CD4-positive, alpha-beta T cell (primary cell): ENCODE data around the gene RAB17. TPM values are rescaled to one million over a fixed set of nuclear protein-coding genes. Genes with fewer than 3 reads are reported as not detected.

Source experiments
- ATAC-seq: fragments of 200-7000 bp; cut with Tn5 transposase; one replicate; pipeline ENCODE4 v1.10.0; 2022; ENCODE audit warnings: mild to moderate bottlenecking; ENCODE audit not compliant: poor library complexity
- CTCF ChIA-PET: fragments of 350-600 bp; sonication (Branson Sonifier 250); formaldehyde crosslinking; loops from one replicate; lab custom pipeline; 2021; ENCODE audit warnings: antibody characterized with exemption, inconsistent platforms; lab: Charles Lee
- POLR2A ChIA-PET: fragments of 350-600 bp; sonication (Branson Sonifier 250); formaldehyde crosslinking; loops from one replicate; lab custom pipeline; 2021; ENCODE audit warnings: antibody characterized with exemption, inconsistent platforms; lab: Charles Lee
- DNase-seq, 14 experiments: peaks; one replicate each; pipeline ENCODE4 v3.0.0-alpha.2; 2013 to 2020; ENCODE audit warnings: mixed read lengths in 2 of 14
- H3K27ac ChIP-seq, 2 donors: one replicate each; pipeline versions ENCODE4 v1.5.1 to v1.7.0; 2013; ENCODE audit warnings: low read length in 2 of 2, low read depth in 1 of 2, mild to moderate bottlenecking in 1 of 2
- H3K27me3 ChIP-seq, 2 experiments: 1 replicate in 1 of 2; 2 replicates in 1 of 2; pipeline versions ENCODE4 v1.6.1 to v1.7.0; 2013; ENCODE audit warnings: low read length in 2 of 2, control low read depth in 1 of 2, mild to moderate bottlenecking in 1 of 2, moderate library complexity in 1 of 2; ENCODE audit not compliant: insufficient read depth in 2 of 2, control insufficient read depth in 1 of 2
- H3K36me3 ChIP-seq: one replicate; pipeline ENCODE4 v1.6.1; 2013; ENCODE audit warnings: low read length, control low read depth; ENCODE audit not compliant: insufficient read depth
- H3K4me1 ChIP-seq: one replicate; pipeline ENCODE4 v1.6.1; 2013; ENCODE audit warnings: low read length, control low read depth; ENCODE audit not compliant: insufficient read depth
- H3K4me3 ChIP-seq: one replicate; pipeline ENCODE4 v1.5.1; 2013; ENCODE audit warnings: mild to moderate bottlenecking, low read length, moderate library complexity
- H3K9me3 ChIP-seq, 2 experiments: 1 replicate in 1 of 2; 2 replicates in 1 of 2; pipeline versions ENCODE4 v1.6.1 to v1.7.0; 2013; ENCODE audit warnings: low read length in 2 of 2, mild to moderate bottlenecking in 2 of 2, control low read depth in 1 of 2, moderate library complexity in 1 of 2; ENCODE audit not compliant: control insufficient read depth in 1 of 2, insufficient read depth in 1 of 2
- H3K27ac Mint-ChIP-seq: one replicate; pipeline ENCODE4 v1.8.0; 2020; ENCODE audit warnings: mixed read lengths
- H3K27me3 Mint-ChIP-seq: one replicate; pipeline ENCODE4 v1.8.0; 2021; ENCODE audit warnings: mixed read lengths
- H3K36me3 Mint-ChIP-seq: one replicate; pipeline ENCODE4 v1.8.0; 2021; ENCODE audit warnings: low read depth, mixed read lengths
- H3K4me1 Mint-ChIP-seq: one replicate; pipeline ENCODE4 v1.8.0; 2021; ENCODE audit warnings: low read depth, mixed read lengths
- H3K4me3 Mint-ChIP-seq: one replicate; pipeline ENCODE4 v1.8.0; 2020; ENCODE audit warnings: mild to moderate bottlenecking, mixed read lengths
- H3K9me3 Mint-ChIP-seq: one replicate; pipeline ENCODE4 v1.8.0; 2020; ENCODE audit warnings: mixed read lengths
- CTCF ChIP-seq: fragments of 200-600 bp; IDR thresholded peaks from one replicate; pipeline ENCODE4 v1.8.0; 2022; ENCODE audit warnings: antibody characterized with exemption, mild to moderate bottlenecking
- intact Hi-C, 2 experiments: fragments of 100-400 bp; cut with DNase I in 1 of 2; cut with micrococcal nuclease in 1 of 2; formaldehyde crosslinking; loops; one replicate each; pipeline versions ENCODE4 v1.15.1 to v1.9.0; 2023 to 2025; cut with DNase I, micrococcal nuclease
- total RNA-seq, 174 experiments: library from RNA in 2 of 174; stranded (reverse) in 2 of 174; gene quantifications; one replicate each; pipeline ENCODE4 v1.2.3 and lab custom pipeline; 2021 to 2026

RAB17 gene
- total RNA-seq, 2 experiments from 2014 or later, result not detected

- H3K36me3 ChIP-seq, result no peaks in the 10 kb centered on the region
- H3K27me3 ChIP-seq, result peaks cover 7 to 10% of the 10 kb centered on the region in 2 experiments
- H3K4me3 Mint-ChIP-seq, result peak overlapping the region; percentile 93
- CTCF ChIA-PET, result interaction anchor here (1.4 kb wide), 1 partner anchor 117 kb away, joined by 4 read pairs; no protein-coding TSS in a partner anchor
- intact Hi-C loops, result loop anchor here in 1 of 2 experiments (5.0 kb wide), 1 partner anchor 34 kb away; no protein-coding TSS in a partner anchor
- no peak for TF ChIP-seq CTCF
- no peak for ATAC-seq
- no peaks in the 10 kb centered on the region for H3K9me3 ChIP-seq
- POLR2A ChIA-PET, result interaction anchor here (0.8 kb wide), 1 partner anchor 45 kb away, joined by 4 read pairs; no protein-coding TSS in a partner anchor
- H3K27me3 Mint-ChIP-seq, result peaks cover 20% of the 10 kb centered on the region
- H3K27ac ChIP-seq, result no peak overlapping the region
- H3K9me3 Mint-ChIP-seq, result no peaks in the 10 kb centered on the region
- no peaks in the 10 kb centered on the region for H3K36me3 Mint-ChIP-seq
- peaks cover 20% of the 10 kb centered on the region for H3K4me1 ChIP-seq
- peak overlapping the region; percentile 37 for H3K4me3 ChIP-seq
- H3K27ac Mint-ChIP-seq, result peak overlapping the region; percentile 78
- H3K4me1 Mint-ChIP-seq, result peaks cover 39% of the 10 kb centered on the region
- no peak for DNase-seq
Observed at GRCh38 chr2:237628247-237629187, 38.0 kb upstream of the RAB17 start.

GRCh38 chr2:237627441-237628246 is 37.1 kb upstream of the RAB17 start, which contains the start of gene LRRFIP1:
Gene LRRFIP1, plus strand, starts transcription at chr2:237627587. Its CDS starts 58 bp downstream, at chr2:237627645.
- Mint-ChIP-seq H3K4me1 (peaks cover 39% of the 10 kb centered on the region), H3K36me3 (no peaks in the 10 kb centered on the region), H3K27ac (peak within 1 kb of the TSS; percentile 78), H3K4me3 (peak within 1 kb of the TSS; percentile 93), H3K9me3 (no peaks in the 10 kb centered on the region), H3K27me3 (peaks cover 20% of the 10 kb centered on the region)
- Histone ChIP-seq H3K9me3 (no peaks in the 10 kb centered on the region), H3K36me3 (no peaks in the 10 kb centered on the region), H3K4me1 (peaks cover 20% of the 10 kb centered on the region), H3K27me3 (peaks cover 7 to 9% of the 10 kb centered on the region in 2 experiments), H3K4me3 (peak within 1 kb of the TSS; percentile 46), H3K27ac (no peak within 1 kb of the TSS)
- TF ChIP-seq CTCF, result no peak
- intact Hi-C loops, result loop anchor here in 1 of 2 experiments (5.0 kb wide), 1 partner anchor 35 kb away; no protein-coding TSS in a partner anchor
- DNase-seq (peak in 7 of 14 experiments; percentile 8 to 45 (median 30)), ATAC-seq (peak; percentile 68)
- ChIA-PET CTCF (no interaction called here), POLR2A (no interaction called here)
